ENCODE data around the gene ADGRL1. TPM values are rescaled to one million over a fixed set of nuclear protein-coding genes. Genes with fewer than 3 reads are reported as not detected.
"Not testable (repeated sequence)": the region's sequence is repeated elsewhere in the genome, so short reads cannot be mapped to it uniquely, and the experiment has no call there.

The ADGRL1 gene
- polyA plus RNA-seq, 1 donor (not counting 4 experiments of a cell fraction or from before 2014, with no cell fraction given), result 3.2 TPM

GRCh38 chr19:14209401-14209800 is 3.4 kb upstream of the ADGRL1 start:
- H3K9ac ChIP-seq (ENCODE audit: control insufficient read depth, extremely low read depth, insufficient read depth, low read length); H3K4me2 ChIP-seq (ENCODE audit: control insufficient read depth, extremely low read depth, insufficient read depth, low read depth, low read length); dilution Hi-C loops (cut with MboI; ENCODE audit: extremely low pct_ligation_motif_present, low sequenced_read_pairs); DNase-seq (ENCODE audit: low read depth, low spot score); H3K79me2 ChIP-seq (ENCODE audit: control insufficient read depth, insufficient read depth, low read length); H3K4me3 ChIP-seq (ENCODE audit: control insufficient read depth in 2 of 3, extremely low read depth in 1 of 3, insufficient read depth in 2 of 3, low read depth in 1 of 3, low read length in 3 of 3); H3K9me3 ChIP-seq (ENCODE audit: control insufficient read depth, low read depth, low read length); H3K36me3 ChIP-seq (ENCODE audit: control insufficient read depth in 2 of 2, extremely low read depth in 1 of 2, insufficient read depth in 2 of 2, low read length in 2 of 2); FAIRE-seq; H3K4me1 ChIP-seq (ENCODE audit: control insufficient read depth, extremely low read depth, insufficient read depth, low read length); H4K20me1 ChIP-seq (ENCODE audit: control insufficient read depth, extremely low read depth, insufficient read depth, low read length); H3K27ac ChIP-seq (ENCODE audit: control insufficient read depth, insufficient read depth, low read length); H2AFZ ChIP-seq (ENCODE audit: control insufficient read depth, low read length); H3K9me1 ChIP-seq (ENCODE audit: control insufficient read depth, extremely low read depth, insufficient read depth, low read length): not testable (repeated sequence)
- H3K27me3 ChIP-seq (ENCODE audit: control insufficient read depth, extremely low read depth, insufficient read depth, low read length), result peaks cover 25% of the 10 kb centered on the region

- H3K36me3 ChIP-seq (ENCODE audit: control insufficient read depth in 2 of 2, extremely low read depth in 1 of 2, insufficient read depth in 2 of 2, low read length in 2 of 2); FAIRE-seq; H3K4me3 ChIP-seq (ENCODE audit: control insufficient read depth in 2 of 3, extremely low read depth in 1 of 3, insufficient read depth in 2 of 3, low read depth in 1 of 3, low read length in 3 of 3); DNase-seq (ENCODE audit: low read depth, low spot score); H3K79me2 ChIP-seq (ENCODE audit: control insufficient read depth, insufficient read depth, low read length); H4K20me1 ChIP-seq (ENCODE audit: control insufficient read depth, extremely low read depth, insufficient read depth, low read length); H3K9me1 ChIP-seq (ENCODE audit: control insufficient read depth, extremely low read depth, insufficient read depth, low read length); dilution Hi-C loops (cut with MboI; ENCODE audit: extremely low pct_ligation_motif_present, low sequenced_read_pairs); H2AFZ ChIP-seq (ENCODE audit: control insufficient read depth, low read length); H3K9me3 ChIP-seq (ENCODE audit: control insufficient read depth, low read depth, low read length); H3K4me2 ChIP-seq (ENCODE audit: control insufficient read depth, extremely low read depth, insufficient read depth, low read depth, low read length); H3K4me1 ChIP-seq (ENCODE audit: control insufficient read depth, extremely low read depth, insufficient read depth, low read length); H3K27ac ChIP-seq (ENCODE audit: control insufficient read depth, insufficient read depth, low read length); H3K9ac ChIP-seq (ENCODE audit: control insufficient read depth, extremely low read depth, insufficient read depth, low read length): not testable (repeated sequence)
- H3K27me3 ChIP-seq (ENCODE audit: control insufficient read depth, extremely low read depth, insufficient read depth, low read length), result peaks cover 25% of the 10 kb centered on the region
Observed at GRCh38 chr19:14208496-14208895, 2.5 kb upstream of the ADGRL1 start.

GRCh38 chr19:14207796-14208195 is 1.8 kb upstream of the ADGRL1 start:
- H3K4me1 ChIP-seq (ENCODE audit: control insufficient read depth, extremely low read depth, insufficient read depth, low read length); H3K9ac ChIP-seq (ENCODE audit: control insufficient read depth, extremely low read depth, insufficient read depth, low read length); H3K4me3 ChIP-seq (ENCODE audit: control insufficient read depth in 2 of 3, extremely low read depth in 1 of 3, insufficient read depth in 2 of 3, low read depth in 1 of 3, low read length in 3 of 3); H3K9me3 ChIP-seq (ENCODE audit: control insufficient read depth, low read depth, low read length); H3K4me2 ChIP-seq (ENCODE audit: control insufficient read depth, extremely low read depth, insufficient read depth, low read depth, low read length); DNase-seq (ENCODE audit: low read depth, low spot score); H3K79me2 ChIP-seq (ENCODE audit: control insufficient read depth, insufficient read depth, low read length); H4K20me1 ChIP-seq (ENCODE audit: control insufficient read depth, extremely low read depth, insufficient read depth, low read length); dilution Hi-C loops (cut with MboI; ENCODE audit: extremely low pct_ligation_motif_present, low sequenced_read_pairs); H3K9me1 ChIP-seq (ENCODE audit: control insufficient read depth, extremely low read depth, insufficient read depth, low read length); H3K36me3 ChIP-seq (ENCODE audit: control insufficient read depth in 2 of 2, extremely low read depth in 1 of 2, insufficient read depth in 2 of 2, low read length in 2 of 2); H3K27ac ChIP-seq (ENCODE audit: control insufficient read depth, insufficient read depth, low read length): not testable (repeated sequence)
- peaks cover 25% of the 10 kb centered on the region for H3K27me3 ChIP-seq (ENCODE audit: control insufficient read depth, extremely low read depth, insufficient read depth, low read length)
- H2AFZ ChIP-seq (ENCODE audit: control insufficient read depth, low read length), result peak overlapping the region; percentile 62
- FAIRE-seq, result peak; percentile 46

- H3K4me1 ChIP-seq (ENCODE audit: control insufficient read depth, extremely low read depth, insufficient read depth, low read length); H3K9me3 ChIP-seq (ENCODE audit: control insufficient read depth, low read depth, low read length); dilution Hi-C loops (cut with MboI; ENCODE audit: extremely low pct_ligation_motif_present, low sequenced_read_pairs); H3K79me2 ChIP-seq (ENCODE audit: control insufficient read depth, insufficient read depth, low read length); H3K27ac ChIP-seq (ENCODE audit: control insufficient read depth, insufficient read depth, low read length); H3K36me3 ChIP-seq (ENCODE audit: control insufficient read depth in 2 of 2, extremely low read depth in 1 of 2, insufficient read depth in 2 of 2, low read length in 2 of 2); H3K9me1 ChIP-seq (ENCODE audit: control insufficient read depth, extremely low read depth, insufficient read depth, low read length); H4K20me1 ChIP-seq (ENCODE audit: control insufficient read depth, extremely low read depth, insufficient read depth, low read length): not testable (repeated sequence)
- Histone ChIP-seq H3K4me2 (ENCODE audit: control insufficient read depth, extremely low read depth, insufficient read depth, low read depth, low read length) (peak overlapping the region; percentile 73), H3K27me3 (ENCODE audit: control insufficient read depth, extremely low read depth, insufficient read depth, low read length) (peaks cover 25% of the 10 kb centered on the region), H3K9ac (ENCODE audit: control insufficient read depth, extremely low read depth, insufficient read depth, low read length) (peak overlapping the region; percentile 62), H2AFZ (ENCODE audit: control insufficient read depth, low read length) (peak overlapping the region; percentile 81), H3K4me3 (ENCODE audit: control insufficient read depth in 2 of 3, extremely low read depth in 1 of 3, insufficient read depth in 2 of 3, low read depth in 1 of 3, low read length in 3 of 3) (peak overlapping the region; percentile 43 to 63 (median 61))
- DNase-seq (ENCODE audit: low read depth, low spot score) (peak; percentile 30), FAIRE-seq (peak; percentile 67)
Observed at GRCh38 chr19:14206737-14207726, 1.1 kb upstream of the ADGRL1 start.

- H3K9me1 ChIP-seq (ENCODE audit: control insufficient read depth, extremely low read depth, insufficient read depth, low read length); H3K79me2 ChIP-seq (ENCODE audit: control insufficient read depth, insufficient read depth, low read length); H3K4me2 ChIP-seq (ENCODE audit: control insufficient read depth, extremely low read depth, insufficient read depth, low read depth, low read length); H2AFZ ChIP-seq (ENCODE audit: control insufficient read depth, low read length); H3K9ac ChIP-seq (ENCODE audit: control insufficient read depth, extremely low read depth, insufficient read depth, low read length); H3K9me3 ChIP-seq (ENCODE audit: control insufficient read depth, low read depth, low read length); dilution Hi-C loops (cut with MboI; ENCODE audit: extremely low pct_ligation_motif_present, low sequenced_read_pairs); H3K36me3 ChIP-seq (ENCODE audit: control insufficient read depth in 2 of 2, extremely low read depth in 1 of 2, insufficient read depth in 2 of 2, low read length in 2 of 2); DNase-seq (ENCODE audit: low read depth, low spot score); H3K4me1 ChIP-seq (ENCODE audit: control insufficient read depth, extremely low read depth, insufficient read depth, low read length); H4K20me1 ChIP-seq (ENCODE audit: control insufficient read depth, extremely low read depth, insufficient read depth, low read length); FAIRE-seq; H3K27ac ChIP-seq (ENCODE audit: control insufficient read depth, insufficient read depth, low read length): not testable (repeated sequence)
- peaks cover 25% of the 10 kb centered on the region for H3K27me3 ChIP-seq (ENCODE audit: control insufficient read depth, extremely low read depth, insufficient read depth, low read length)
- peak overlapping the region in 1 of 3 experiments; percentile 37 for H3K4me3 ChIP-seq (ENCODE audit: control insufficient read depth in 2 of 3, extremely low read depth in 1 of 3, insufficient read depth in 2 of 3, low read depth in 1 of 3, low read length in 3 of 3)
Observed at GRCh38 chr19:14206308-14206707, 339 bp upstream of the ADGRL1 start.
